ENCODE measurements around the gene CCT6A.
"Not testable (repeated sequence)": the region's sequence is repeated elsewhere in the genome, so short reads cannot be mapped to it uniquely, and the experiment has no call there.

CCT6A gene

DNA sequence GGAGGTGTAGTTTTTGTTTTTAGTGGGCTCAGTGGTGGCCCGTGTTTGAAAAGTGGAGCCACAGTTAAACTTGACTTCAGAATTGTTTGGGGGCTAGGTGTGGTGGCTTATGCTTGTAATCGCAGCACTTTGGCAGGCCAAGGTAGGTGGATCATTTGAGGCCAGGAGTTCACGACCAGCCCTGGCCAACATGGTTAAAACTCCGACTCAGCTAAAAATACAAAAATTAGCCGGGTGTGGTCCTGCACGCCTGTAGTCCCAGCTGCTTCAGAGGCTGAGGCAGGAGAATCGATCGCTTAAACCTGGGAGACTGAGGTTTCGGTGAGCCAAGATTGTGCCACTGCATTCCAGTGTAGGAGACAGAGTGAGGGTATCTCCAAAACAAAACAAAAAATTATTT is 1.8 kb downstream of the CCT6A start:
- DNase-seq (ENCODE audit: low read depth), result no peak

- DNase-seq (ENCODE audit: low read depth), result no peak
These were observed 2.4 kb downstream of the CCT6A start for GRCh38 chr7:56053993-56054392.

GRCh38 chr7:56062382-56062781 is 10.8 kb downstream of the CCT6A start:
- peak; percentile 89 for DNase-seq (ENCODE audit: low read depth)

DNA sequence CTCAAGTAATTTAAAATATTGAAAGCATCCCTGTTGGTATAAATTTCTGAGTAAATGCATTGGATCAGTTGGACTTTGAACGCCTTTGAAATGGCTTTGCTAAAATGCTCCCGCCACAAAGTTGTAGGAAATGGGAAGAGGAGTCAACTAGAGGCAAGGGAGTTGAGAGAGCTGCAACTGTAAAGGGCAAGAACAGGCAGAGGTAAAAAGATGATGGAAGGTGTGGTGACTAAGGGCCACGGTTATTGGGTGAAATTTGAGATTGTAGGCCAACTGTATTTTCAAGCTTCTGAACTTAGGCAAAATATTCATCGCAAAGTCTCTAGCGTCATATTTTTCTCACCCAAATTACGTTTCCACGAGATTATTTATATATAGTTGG is 11.9 kb downstream of the CCT6A start:
- DNase-seq (ENCODE audit: low read depth), result no peak

DNA sequence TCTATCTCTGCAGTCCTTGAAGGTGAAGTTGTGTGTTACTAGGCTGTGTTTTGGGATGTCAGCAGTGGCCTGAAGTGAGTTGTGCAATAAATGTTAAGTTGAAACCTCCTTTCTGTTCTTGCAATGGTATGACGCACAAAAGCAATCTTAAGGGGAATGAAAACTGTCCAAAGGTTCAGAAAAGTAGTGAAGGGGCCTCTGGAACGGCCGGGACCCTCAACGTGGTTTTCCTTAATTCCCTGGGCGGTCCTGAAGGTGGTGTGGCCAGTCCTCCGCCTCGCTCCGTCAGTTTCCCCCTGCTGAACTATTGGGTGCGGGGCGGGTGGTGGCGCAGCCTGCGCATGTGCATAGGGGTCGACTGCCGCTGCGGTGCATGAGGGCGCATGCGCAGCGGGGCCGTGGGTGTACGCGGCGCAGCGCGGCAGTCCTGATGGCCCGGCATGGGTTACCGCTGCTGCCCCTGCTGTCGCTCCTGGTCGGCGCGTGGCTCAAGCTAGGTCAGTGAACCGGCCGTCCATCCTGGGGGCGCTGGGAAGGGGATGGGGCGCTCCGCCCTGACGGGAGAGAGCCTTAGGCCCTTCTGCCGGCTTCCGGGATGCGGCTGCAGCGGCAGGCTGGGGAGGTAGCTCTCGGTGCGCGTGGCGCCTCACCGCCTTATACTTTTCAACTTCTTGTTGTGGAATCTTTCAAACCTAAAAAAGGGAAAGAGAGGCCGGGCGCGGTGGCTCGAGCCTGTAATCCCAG is 12.5 kb downstream of the CCT6A start, which contains the start of gene SUMF2:
Gene SUMF2, plus strand, starts transcription at position 405 of the 744 bp plus-strand sequence. Its CDS starts 26 bp downstream, at position 431.
- DNase-seq (ENCODE audit: low read depth), result peak; percentile 88

DNA sequence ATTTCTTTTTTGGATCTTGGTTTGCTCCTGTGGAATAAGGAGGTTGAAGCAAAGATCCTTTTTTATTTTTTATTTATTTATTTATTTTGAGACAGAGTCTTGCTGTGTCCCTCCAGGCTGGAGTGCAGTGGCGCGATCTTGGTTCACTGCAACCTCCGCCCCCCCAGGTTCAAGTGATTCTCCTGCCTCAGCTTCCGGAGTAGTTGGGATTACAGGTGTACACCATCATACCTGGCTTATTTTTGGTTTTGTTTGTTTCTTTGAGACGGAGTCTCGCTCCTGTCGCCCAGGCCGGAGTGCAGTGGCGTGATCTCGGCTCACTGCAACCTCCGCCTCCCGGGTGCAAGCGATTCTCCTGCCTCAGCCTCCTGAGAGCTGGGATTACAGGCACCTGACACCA is 14.8 kb downstream of the CCT6A start:
- DNase-seq (ENCODE audit: low read depth), result not testable (repeated sequence)

GRCh38 chr7:56074371-56074791 is 22.8 kb downstream of the CCT6A start:
- DNase-seq (ENCODE audit: low read depth), result peak; percentile 75

- no peak for DNase-seq (ENCODE audit: low read depth)
These were observed 26.1 kb downstream of the CCT6A start for GRCh38 chr7:56077681-56078080.

- DNase-seq (ENCODE audit: low read depth), result no peak
These were observed 26.6 kb downstream of the CCT6A start for GRCh38 chr7:56078196-56078595.

DNA sequence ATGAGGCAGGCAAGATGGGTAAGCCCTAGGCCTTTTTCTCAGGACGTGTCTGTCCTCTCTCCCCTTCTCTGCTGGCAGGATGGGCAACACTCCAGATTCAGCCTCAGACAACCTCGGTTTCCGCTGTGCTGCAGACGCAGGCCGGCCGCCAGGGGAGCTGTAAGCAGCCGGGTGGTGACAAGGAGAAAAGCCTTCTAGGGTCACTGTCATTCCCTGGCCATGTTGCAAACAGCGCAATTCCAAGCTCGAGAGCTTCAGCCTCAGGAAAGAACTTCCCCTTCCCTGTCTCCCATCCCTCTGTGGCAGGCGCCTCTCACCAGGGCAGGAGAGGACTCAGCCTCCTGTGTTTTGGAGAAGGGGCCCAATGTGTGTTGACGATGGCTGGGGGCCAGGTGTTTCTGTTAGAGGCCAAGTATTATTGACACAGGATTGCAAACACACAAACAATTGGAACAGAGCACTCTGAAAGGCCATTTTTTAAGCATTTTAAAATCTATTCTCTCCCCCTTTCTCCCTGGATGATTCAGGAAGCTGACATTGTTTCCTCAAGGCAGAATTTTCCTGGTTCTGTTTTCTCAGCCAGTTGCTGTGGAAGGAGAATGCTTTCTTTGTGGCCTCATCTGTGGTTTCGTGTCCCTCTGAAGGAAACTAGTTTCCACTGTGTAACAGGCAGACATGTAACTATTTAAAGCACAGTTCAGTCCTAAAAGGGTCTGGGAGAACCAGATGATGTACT is 28.1 kb downstream of the CCT6A start:
- DNase-seq (ENCODE audit: low read depth), result peak; percentile 81

DNA sequence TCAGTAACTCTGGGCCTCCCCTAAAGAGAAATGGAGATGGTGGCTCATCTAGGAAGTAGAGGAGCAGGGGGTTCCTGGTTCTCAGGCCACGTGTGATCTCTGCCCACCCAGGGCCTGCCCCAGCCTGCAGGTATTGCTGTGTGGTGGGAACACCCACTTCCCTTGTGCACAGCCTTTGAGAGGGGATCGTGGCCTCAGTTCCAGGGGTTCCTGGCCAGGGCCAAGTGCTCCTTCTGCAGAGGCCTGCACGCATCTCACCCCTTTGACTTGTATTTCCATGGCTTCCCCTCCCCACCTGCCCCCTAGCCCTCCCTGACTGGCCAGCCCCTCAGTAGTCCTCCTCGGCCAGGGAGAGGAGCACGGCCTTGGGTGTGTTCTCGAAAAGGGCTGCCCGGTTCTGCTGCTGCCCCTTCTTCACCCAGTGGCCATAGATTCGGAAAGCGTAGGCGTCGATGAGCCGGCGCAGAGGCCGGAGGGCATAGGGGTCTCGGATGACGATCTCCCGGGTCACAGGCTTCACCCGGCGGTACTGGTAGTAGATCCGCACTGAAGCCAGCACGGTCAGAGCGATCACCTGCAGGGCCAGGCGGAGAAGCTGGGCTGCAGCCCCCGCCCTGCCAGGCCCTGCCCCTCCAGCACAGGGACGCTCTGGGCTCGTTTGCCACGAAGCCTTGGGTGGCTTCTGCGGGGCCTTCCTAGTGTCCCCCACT is 29.3 kb downstream of the CCT6A start:
- not testable (repeated sequence) for DNase-seq (ENCODE audit: low read depth)

DNA sequence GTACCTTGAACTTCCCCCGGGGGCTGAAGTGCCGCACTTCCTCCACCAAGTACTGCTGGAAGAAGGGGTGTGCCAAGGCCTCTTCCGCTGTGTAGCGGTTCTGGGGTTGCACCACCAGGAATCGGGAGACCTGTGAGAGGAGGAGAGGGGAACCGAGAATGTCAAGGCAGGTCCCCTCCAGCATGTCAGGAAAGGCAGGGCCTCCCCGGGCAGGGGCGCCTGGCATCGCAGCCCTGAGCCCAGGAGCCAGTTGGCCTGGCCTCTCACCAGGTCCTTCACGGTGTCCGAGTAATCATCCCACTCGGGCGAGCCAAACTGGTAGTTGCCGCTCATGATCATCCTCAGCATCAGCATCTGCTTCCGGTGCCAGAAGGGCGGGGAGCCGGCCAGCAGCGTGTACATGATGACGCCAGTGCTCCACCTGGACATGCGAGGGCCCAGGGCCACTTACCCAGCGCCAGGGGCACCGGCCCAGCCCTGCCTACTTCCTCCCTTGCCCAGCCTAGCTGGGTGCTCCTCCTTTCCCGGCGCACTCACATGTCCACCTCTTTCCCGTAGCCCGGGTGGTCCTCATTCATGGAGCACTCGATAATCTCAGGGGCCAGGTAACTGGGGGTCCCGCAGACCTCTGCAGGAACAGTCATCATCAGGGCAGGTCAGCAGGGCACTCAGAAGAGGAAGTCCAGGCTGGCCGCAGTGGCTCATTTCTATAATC is 30.2 kb downstream of the CCT6A start:
- DNase-seq (ENCODE audit: low read depth), result no peak

- DNase-seq (ENCODE audit: low read depth), result no peak
These were observed 31.7 kb downstream of the CCT6A start for GRCh38 chr7:56083150-56083785.

DNA sequence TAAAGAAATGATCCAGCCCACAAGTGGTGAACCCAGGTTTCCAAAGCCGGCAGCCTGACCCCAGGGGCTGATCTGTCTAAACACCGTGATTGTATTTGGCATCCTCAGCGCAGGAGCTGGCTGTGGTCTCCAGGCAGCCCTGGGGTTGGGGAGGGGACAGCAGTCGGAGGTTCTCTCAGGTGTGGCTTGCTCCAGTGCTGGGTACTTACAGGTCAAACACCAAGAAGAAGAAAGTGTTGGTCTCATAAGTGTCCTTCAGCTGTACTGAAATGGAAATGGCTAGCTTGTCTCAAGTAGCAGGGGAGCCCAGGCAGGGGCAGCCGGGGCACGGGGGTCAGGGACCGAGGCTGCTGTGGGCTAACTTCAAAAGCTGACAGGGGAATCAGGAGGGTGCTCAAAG is 35.2 kb downstream of the CCT6A start:
- no peak for DNase-seq (ENCODE audit: low read depth)

DNA sequence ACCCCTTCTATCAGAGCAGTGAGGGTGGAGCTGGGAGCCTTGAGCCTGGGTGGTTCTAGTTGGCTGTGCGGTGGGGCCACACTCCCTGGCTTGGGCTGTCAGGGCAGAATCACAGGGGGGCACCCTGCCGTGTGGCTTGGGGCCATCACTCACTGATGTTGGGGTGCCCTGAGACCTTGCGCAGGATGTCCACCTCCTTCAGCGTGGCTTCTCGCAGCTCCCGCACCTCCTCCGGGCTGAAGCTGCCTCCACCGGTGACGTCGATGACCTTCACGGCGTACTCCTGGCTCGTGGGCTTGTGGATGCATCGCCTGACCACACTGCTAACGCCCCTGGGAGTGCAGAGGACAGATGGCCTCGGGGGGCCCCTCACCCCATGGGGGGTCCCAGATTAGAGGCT is 35.9 kb downstream of the CCT6A start:
- no peak for DNase-seq (ENCODE audit: low read depth)

- DNase-seq (ENCODE audit: low read depth), result no peak
These were observed 40.0 kb downstream of the CCT6A start for GRCh38 chr7:56091591-56091990.

GRCh38 chr7:56092388-56092787 is 40.8 kb downstream of the CCT6A start:
- DNase-seq (ENCODE audit: low read depth), result not testable (repeated sequence)

DNA sequence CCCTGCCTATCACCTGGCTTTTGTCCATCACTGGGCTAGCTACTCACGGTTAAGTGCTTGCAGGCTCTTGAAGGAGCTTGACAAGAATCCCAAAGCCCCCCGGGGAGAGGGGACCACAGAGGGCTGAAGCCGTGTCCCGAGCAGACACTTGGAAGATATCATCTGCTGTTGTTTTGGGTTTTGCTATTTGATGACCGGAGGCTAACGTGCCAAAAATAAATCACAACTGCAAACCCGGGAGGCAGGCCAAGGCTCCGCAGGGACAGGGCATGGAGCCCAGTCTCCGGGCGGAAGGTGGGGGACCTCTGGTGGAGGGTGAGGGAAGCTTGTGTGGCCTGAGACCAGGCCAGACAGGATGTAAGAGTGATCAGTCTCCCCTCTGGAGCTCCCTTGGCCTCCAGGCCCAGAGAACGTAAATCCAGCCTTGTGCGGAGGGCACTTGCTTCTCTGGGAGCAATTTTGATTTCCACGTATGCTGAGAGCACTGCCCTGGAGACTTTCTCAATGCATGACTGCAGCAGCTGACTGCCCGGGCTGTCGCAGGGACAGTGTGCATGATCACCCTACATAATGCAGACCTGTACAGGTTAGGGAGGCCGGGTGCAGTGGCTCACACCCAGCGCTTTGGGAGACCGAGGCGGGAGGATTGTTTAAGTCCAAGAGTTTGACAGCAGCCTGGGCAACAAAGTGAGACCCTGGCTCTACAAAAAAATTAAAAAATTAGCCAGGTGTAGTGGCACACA is 41.4 kb downstream of the CCT6A start, which contains the start of gene PHKG1:
Gene PHKG1, minus strand, starts transcription at position 164 of the 743 bp plus-strand sequence. CDS start 4,011 bp downstream, outside the sequence.
- DNase-seq (ENCODE audit: low read depth), result peak; percentile 82

- DNase-seq (ENCODE audit: low read depth), result peak; percentile 80
These were observed 46.1 kb downstream of the CCT6A start for GRCh38 chr7:56097700-56098099.

GRCh38 chr7:56098187-56099008 is 46.8 kb downstream of the CCT6A start:
- DNase-seq (ENCODE audit: low read depth), result not testable (repeated sequence)

Measured in iris pigment epithelial cell (primary cell).